ENCODE results near the gene TJP2.

The TJP2 gene

DNA sequence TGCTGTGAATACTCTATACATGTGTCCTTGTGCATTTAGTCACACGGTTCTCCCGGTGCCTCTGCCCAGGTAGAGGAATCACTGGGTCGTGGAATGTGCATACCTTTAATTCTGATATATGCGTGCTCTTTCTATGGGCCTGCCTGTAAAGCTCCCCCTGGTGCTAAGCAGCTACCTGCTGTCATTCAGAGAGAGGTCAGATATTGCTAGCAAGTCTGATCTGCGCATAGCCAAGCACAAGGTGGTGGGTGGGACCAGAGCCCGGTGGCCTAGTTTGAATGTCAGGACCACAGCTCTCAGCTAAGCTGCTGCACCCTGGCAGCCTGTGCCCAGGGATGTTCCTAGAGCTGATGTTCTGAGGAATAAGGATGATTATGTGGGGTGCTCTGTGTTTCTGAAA lies 33.4 kb downstream of the TJP2 start:
- CTCF ChIA-PET, result interaction anchor here (1.0 to 1.6 kb wide), 5 partner anchors 12 to 154 kb away, joined by 3 to 5 read pairs (median 4); no protein-coding TSS in a partner anchor
- TF ChIP-seq, protein P1, sequence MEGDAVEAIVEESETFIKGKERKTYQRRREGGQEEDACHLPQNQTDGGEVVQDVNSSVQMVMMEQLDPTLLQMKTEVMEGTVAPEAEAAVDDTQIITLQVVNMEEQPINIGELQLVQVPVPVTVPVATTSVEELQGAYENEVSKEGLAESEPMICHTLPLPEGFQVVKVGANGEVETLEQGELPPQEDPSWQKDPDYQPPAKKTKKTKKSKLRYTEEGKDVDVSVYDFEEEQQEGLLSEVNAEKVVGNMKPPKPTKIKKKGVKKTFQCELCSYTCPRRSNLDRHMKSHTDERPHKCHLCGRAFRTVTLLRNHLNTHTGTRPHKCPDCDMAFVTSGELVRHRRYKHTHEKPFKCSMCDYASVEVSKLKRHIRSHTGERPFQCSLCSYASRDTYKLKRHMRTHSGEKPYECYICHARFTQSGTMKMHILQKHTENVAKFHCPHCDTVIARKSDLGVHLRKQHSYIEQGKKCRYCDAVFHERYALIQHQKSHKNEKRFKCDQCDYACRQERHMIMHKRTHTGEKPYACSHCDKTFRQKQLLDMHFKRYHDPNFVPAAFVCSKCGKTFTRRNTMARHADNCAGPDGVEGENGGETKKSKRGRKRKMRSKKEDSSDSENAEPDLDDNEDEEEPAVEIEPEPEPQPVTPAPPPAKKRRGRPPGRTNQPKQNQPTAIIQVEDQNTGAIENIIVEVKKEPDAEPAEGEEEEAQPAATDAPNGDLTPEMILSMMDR (IDR thresholded peaks at IDR 0.05; ENCODE audit: control extremely low read depth, extremely low read depth, low read depth, missing control alignments), result no peak
- POLR2A ChIA-PET, result no interaction called here
- no peak for DNase-seq (ENCODE audit: extremely low spot score)

DNA sequence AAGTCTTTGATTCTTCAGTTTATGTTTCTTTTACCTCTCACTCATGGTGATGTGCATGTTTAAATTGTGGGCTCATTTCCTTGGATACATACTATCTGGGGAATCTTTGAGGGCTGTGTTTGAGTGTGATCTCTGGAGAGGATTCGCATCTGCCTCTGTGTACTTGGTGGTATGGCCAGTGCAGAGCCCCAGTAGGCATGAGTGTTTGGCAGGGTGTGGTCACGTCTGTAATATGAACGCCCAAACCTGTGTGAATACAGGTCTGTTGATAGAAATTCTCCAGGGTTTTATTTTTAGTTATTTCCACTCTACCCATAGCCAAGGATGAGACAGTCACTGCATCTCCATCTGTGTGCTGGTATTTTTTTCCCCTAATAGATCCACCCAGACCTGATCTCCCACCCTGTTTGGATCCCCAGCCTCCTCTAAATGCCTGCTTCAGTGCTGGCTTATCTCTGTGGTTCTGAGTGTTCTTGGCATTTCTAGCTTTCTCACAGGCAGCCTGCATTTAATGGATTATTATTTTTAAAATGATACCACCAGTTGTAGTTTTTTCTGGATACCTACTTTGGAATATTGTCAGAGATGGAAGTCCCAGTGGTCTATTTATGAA lies 37.5 kb downstream of the TJP2 start:
- no peak for DNase-seq (ENCODE audit: extremely low spot score)
- ChIA-PET CTCF (interaction anchor here (2.2 kb wide), 1 partner anchor 17 kb away, joined by 17 read pairs; no protein-coding TSS in a partner anchor), POLR2A (no interaction called here)
- TF ChIP-seq, protein P1 (IDR thresholded peaks at IDR 0.05; ENCODE audit: control extremely low read depth, extremely low read depth, low read depth, missing control alignments), result no peak

DNA sequence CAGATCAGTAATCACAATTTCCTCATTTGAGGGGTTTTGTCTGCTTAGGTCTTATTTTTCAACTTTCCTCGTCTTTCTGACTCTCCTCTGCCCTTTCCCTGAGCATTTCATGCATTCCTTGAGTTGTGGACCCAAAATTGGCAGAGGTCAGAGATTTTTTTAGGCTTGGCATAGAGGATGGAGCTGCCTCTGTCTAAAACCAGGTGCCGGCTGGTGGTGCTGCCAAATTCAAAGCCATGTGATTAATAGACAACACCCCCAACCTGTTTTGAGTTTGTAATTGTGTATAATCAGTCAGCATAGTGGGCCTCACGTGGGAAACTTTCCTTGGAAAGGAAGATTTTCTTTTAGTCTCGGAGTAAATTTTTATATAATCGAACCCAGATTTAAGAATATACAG lies 39.6 kb downstream of the TJP2 start:
- POLR2A ChIA-PET, result no interaction called here
- TF ChIP-seq, protein P1 (IDR thresholded peaks at IDR 0.05; ENCODE audit: control extremely low read depth, extremely low read depth, low read depth, missing control alignments), result no peak
- DNase-seq (ENCODE audit: extremely low spot score), result no peak
- CTCF ChIA-PET, result interaction anchor here (1.2 to 2.2 kb wide), 3 partner anchors 13 to 160 kb away, joined by 3 to 17 read pairs (median 4); no protein-coding TSS in a partner anchor

DNA sequence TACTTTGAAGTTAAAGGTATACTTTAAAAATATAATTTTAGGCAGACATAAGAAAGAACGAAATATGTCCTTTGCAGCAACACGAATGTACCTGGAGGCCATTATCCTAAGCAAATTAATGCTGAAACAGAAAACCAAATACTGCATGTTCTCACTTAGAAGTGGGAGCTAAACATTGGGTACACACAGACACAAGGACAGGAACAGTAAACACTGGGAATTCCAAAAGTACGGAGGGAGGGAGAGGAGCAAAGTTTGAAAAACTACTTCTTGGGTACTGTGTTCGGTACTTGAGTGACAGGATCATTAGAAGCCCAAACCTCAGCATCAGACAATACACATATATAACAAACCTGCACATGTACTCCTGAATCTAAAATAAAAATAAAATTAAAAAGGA lies 40.9 kb downstream of the TJP2 start:
- DNase-seq (ENCODE audit: extremely low spot score), result no peak
- CTCF ChIA-PET, result interaction anchor here (2.1 kb wide), 1 partner anchor 12 kb away, joined by 5 read pairs; no protein-coding TSS in a partner anchor
- TF ChIP-seq, protein P1 (IDR thresholded peaks at IDR 0.05; ENCODE audit: control extremely low read depth, extremely low read depth, low read depth, missing control alignments), result no peak
- POLR2A ChIA-PET, result interaction anchor here (0.6 to 0.7 kb wide), 3 partner anchors 13 to 181 kb away, joined by 3 to 5 read pairs (median 4); no protein-coding TSS in a partner anchor

DNA sequence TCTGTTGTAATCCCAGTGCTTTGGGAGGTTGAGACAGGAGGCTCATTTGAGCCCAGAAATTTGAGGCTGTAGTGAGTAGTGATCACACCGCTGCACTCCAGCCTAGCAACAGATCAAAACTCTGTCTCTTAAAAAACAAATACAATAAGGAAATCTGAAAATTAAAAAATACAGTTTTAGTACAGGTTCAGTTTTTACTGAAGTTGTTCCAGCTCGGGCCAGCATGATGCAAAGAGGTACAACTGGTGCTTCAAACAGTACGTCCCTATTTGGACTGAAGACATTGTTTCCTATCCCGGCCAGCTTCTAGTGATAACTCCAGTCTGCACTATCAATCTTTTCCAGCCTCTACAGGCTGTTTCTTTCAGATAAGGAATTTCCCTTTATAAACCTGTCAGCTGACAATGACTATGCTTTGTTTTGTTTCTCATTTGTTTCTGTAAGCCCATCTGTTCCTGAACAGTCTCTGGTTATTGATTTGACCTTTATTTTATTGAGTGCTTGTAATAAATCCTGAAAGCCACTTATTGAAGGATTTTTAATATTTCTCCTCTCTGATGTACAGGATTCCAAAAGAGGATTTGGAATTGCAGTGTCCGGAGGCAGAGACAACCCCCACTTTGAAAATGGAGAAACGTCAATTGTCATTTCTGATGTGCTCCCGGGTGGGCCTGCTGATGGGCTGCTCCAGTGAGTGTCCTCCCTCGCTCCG lies 41.9 kb downstream of the TJP2 start:
- TF ChIP-seq, protein P1 (IDR thresholded peaks at IDR 0.05; ENCODE audit: control extremely low read depth, extremely low read depth, low read depth, missing control alignments), result no peak
- ChIA-PET CTCF (interaction anchor here (1.5 to 2.1 kb wide), 2 partner anchors 13 to 162 kb away, joined by 4 to 5 read pairs; no protein-coding TSS in a partner anchor), POLR2A (interaction anchor here (0.6 kb wide), 1 partner anchor 39 kb away, joined by 4 read pairs; no protein-coding TSS in a partner anchor)
- no peak for DNase-seq (ENCODE audit: extremely low spot score)

DNA sequence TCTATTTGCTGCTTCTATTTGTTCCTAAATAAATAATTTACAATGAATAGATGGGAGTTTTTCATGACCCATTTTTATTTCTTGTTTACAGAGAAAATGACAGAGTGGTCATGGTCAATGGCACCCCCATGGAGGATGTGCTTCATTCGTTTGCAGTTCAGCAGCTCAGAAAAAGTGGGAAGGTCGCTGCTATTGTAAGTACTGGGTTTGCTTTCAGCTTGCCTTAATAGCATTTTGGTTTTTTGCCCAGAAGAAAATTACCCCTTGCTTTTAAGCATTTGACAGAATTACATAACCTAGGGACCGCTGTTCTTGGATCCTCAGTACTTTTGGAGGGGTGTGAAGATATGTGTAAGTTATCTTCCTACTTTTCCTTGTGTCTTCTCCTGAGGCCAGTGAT lies 44.1 kb downstream of the TJP2 start:
- no peak for DNase-seq (ENCODE audit: extremely low spot score)
- ChIA-PET POLR2A (no interaction called here), CTCF (interaction anchor here (0.8 kb wide), 1 partner anchor 27 kb away, joined by 3 read pairs; no protein-coding TSS in a partner anchor)
- TF ChIP-seq, protein P1 (IDR thresholded peaks at IDR 0.05; ENCODE audit: control extremely low read depth, extremely low read depth, low read depth, missing control alignments), result no peak

Measured in GM10248 (cell line).